HEK293 (cell line): ENCODE data around the gene ZCCHC8.
A peak's percentile ranks its signal among the peaks of the same experiment; 100 is the strongest.

Experiments used
- CTCF ChIA-PET: fragments of 350-600 bp; formaldehyde crosslinking; extraction: SDS; loops from one replicate; lab custom pipeline; 2021; ENCODE audit warnings: antibody characterized with exemption; lab: Yijun Ruan, JAX
- POLR2A ChIA-PET: fragments of 300-600 bp; formaldehyde crosslinking; extraction: SDS; loops from one replicate; lab custom pipeline; 2020; ENCODE audit warnings: antibody characterized with exemption, inconsistent platforms; lab: Yijun Ruan, JAX
- H3K27ac ChIP-seq: fragments of 200-500 bp; sonication (Bioruptor generic); 2 replicates; pipeline ENCODE4 v1.5.1; 2014; ENCODE audit warnings: low read depth, low read length, control low read depth, inconsistent platforms; ENCODE audit errors: extremely low read depth
- H3K36me3 ChIP-seq, 2 experiments: fragments of 200-500 bp in 1 of 2; sonication (Bioruptor generic) in 1 of 2; 1 replicate in 1 of 2; 2 replicates in 1 of 2; pipeline ENCODE4 v1.5.1; 2014 to 2017; ENCODE audit warnings: inconsistent platforms in 2 of 2, low read length in 2 of 2; ENCODE audit not compliant: control insufficient read depth in 2 of 2, insufficient read depth in 1 of 2
- H3K4me1 ChIP-seq: fragments of 200-500 bp; sonication (Bioruptor generic); 2 replicates; pipeline ENCODE4 v1.5.1; 2014; ENCODE audit warnings: mild to moderate bottlenecking, low read length, inconsistent platforms; ENCODE audit not compliant: control insufficient read depth, insufficient read depth
- H3K4me3 ChIP-seq: 2 replicates; pipeline ENCODE4 v1.5.1; 2011; ENCODE audit warnings: low read depth, mild to moderate bottlenecking, control low read depth, low read length, moderate library complexity
- H3K9me3 ChIP-seq: fragments of 200-500 bp; sonication (Bioruptor generic); 2 replicates; pipeline ENCODE4 v1.5.1; 2014; ENCODE audit warnings: low read depth, low read length, inconsistent platforms; ENCODE audit not compliant: control insufficient read depth, insufficient read depth
- HIC1 ChIP-seq: fragments of 450-650 bp; formaldehyde crosslinking; IDR thresholded peaks from 2 replicates; pipeline ENCODE4 v1.5.1; 2016; ENCODE audit warnings: missing biosample characterization, missing genetic modification characterization
- HOXC10 ChIP-seq: sonication (generic); formaldehyde crosslinking; IDR thresholded peaks from 2 replicates; pipeline ENCODE4 v1.8.1; 2023; ENCODE audit warnings: mild to moderate bottlenecking, missing genetic modification reagents
- HOXD13 ChIP-seq: sonication (generic); formaldehyde crosslinking; IDR thresholded peaks from 2 replicates; pipeline ENCODE4 v1.8.0; 2022; ENCODE audit warnings: missing genetic modification reagents, borderline replicate concordance
- KLF9 ChIP-seq: fragments of 450-650 bp; formaldehyde crosslinking; IDR thresholded peaks from 2 replicates; pipeline ENCODE4 v1.5.1; 2016; ENCODE audit warnings: missing biosample characterization, missing genetic modification characterization, low read depth
- PRDM1 ChIP-seq: fragments of 450-650 bp; formaldehyde crosslinking; IDR thresholded peaks from 2 replicates; pipeline ENCODE4; 2016; ENCODE audit warnings: missing biosample characterization, missing genetic modification characterization
- SP7 ChIP-seq: fragments of 450-650 bp; formaldehyde crosslinking; IDR thresholded peaks from 2 replicates; pipeline ENCODE4 v1.5.1; 2016; ENCODE audit warnings: missing biosample characterization, missing genetic modification characterization
- TRIM28 ChIP-seq: IDR thresholded peaks from 2 replicates; pipeline ENCODE4 v1.6.1; 2011; ENCODE audit warnings: low read length, control low read depth, borderline replicate concordance
- YY2 ChIP-seq: fragments of 450-650 bp; formaldehyde crosslinking; IDR thresholded peaks from 2 replicates; pipeline ENCODE4 v1.5.1; 2016; ENCODE audit warnings: missing biosample characterization, missing genetic modification characterization
- ZBTB17 ChIP-seq: fragments of 450-650 bp; formaldehyde crosslinking; IDR thresholded peaks from 2 replicates; pipeline ENCODE4 v1.5.1; 2016; ENCODE audit warnings: missing biosample characterization, missing genetic modification characterization
- ZNF112 ChIP-seq: fragments of 450-650 bp; formaldehyde crosslinking; IDR thresholded peaks from 2 replicates; pipeline ENCODE4 v1.5.0; 2017; ENCODE audit warnings: missing biosample characterization, missing genetic modification characterization
- ZNF133 ChIP-seq: fragments of 450-650 bp; formaldehyde crosslinking; IDR thresholded peaks from 2 replicates; pipeline ENCODE4 v1.5.1; 2016; ENCODE audit warnings: missing biosample characterization, missing genetic modification characterization
- ZNF184 ChIP-seq: fragments of 450-650 bp; IDR thresholded peaks from 2 replicates; pipeline ENCODE4 v1.5.1; 2018; ENCODE audit warnings: missing biosample characterization, mild to moderate bottlenecking, missing genetic modification characterization
- ZNF266 ChIP-seq: fragments of 450-650 bp; formaldehyde crosslinking; IDR thresholded peaks from 2 replicates; pipeline ENCODE4 v1.5.1; 2016; ENCODE audit warnings: missing biosample characterization, missing genetic modification characterization, low read depth
- ZNF274 ChIP-seq, 2 experiments: fragments of 200-500 bp in 1 of 2; fragments of 450-650 bp in 1 of 2; sonication (Bioruptor generic) in 1 of 2; formaldehyde crosslinking in 1 of 2; IDR thresholded peaks; 2 replicates each; pipeline versions ENCODE4 v1.5.1 to v1.6.1; 2014 to 2016; ENCODE audit warnings: borderline replicate concordance in 1 of 2, inconsistent platforms in 1 of 2, low read length in 1 of 2, missing biosample characterization in 1 of 2, missing genetic modification characterization in 1 of 2
- ZNF362 ChIP-seq: fragments of 450-650 bp; formaldehyde crosslinking; IDR thresholded peaks from 2 replicates; pipeline ENCODE4 v1.5.1; 2016; ENCODE audit warnings: missing biosample characterization, missing genetic modification characterization
- ZNF449 ChIP-seq: fragments of 450-650 bp; formaldehyde crosslinking; IDR thresholded peaks from 2 replicates; pipeline ENCODE4 v1.5.1; 2017; ENCODE audit warnings: missing biosample characterization, mild to moderate bottlenecking, missing genetic modification characterization, moderate library complexity
- ZNF510 ChIP-seq: fragments of 450-650 bp; formaldehyde crosslinking; IDR thresholded peaks from 2 replicates; pipeline ENCODE4 v1.5.1; 2018; ENCODE audit warnings: mild to moderate bottlenecking, missing genetic modification characterization, missing biosample characterization; ENCODE audit not compliant: insufficient replicate concordance
- ZNF514 ChIP-seq: fragments of 450-650 bp; formaldehyde crosslinking; IDR thresholded peaks from 2 replicates; pipeline ENCODE4 v1.5.1; 2016; ENCODE audit warnings: missing biosample characterization, missing genetic modification characterization
- ZNF555 ChIP-seq: fragments of 450-650 bp; formaldehyde crosslinking; conservative IDR thresholded peaks from 2 replicates; pipeline ENCODE4 v1.5.1; 2017; ENCODE audit warnings: missing biosample characterization, mild to moderate bottlenecking, missing genetic modification characterization, inconsistent platforms
- ZNF580 ChIP-seq: fragments of 450-650 bp; formaldehyde crosslinking; IDR thresholded peaks from 2 replicates; pipeline ENCODE4 v1.5.1; 2016; ENCODE audit warnings: missing biosample characterization, missing genetic modification characterization
- ZSCAN16 ChIP-seq: fragments of 450-650 bp; formaldehyde crosslinking; IDR thresholded peaks from 2 replicates; pipeline ENCODE4 v1.5.1; 2016; ENCODE audit warnings: missing biosample characterization, missing genetic modification characterization
- ZSCAN18 ChIP-seq: fragments of 450-650 bp; formaldehyde crosslinking; IDR thresholded peaks from 2 replicates; pipeline ENCODE4 v1.5.1; 2016; ENCODE audit warnings: missing biosample characterization, missing genetic modification characterization

Gene ZCCHC8

GRCh38 chr12:122454250-122454721, 46.4 kb downstream of the ZCCHC8 start:
- H3K9me3 ChIP-seq = no peaks in the 10 kb centered on the region
- no peak overlapping the region for H3K4me3 ChIP-seq
- H3K4me1 ChIP-seq = no peaks in the 10 kb centered on the region
- CTCF ChIA-PET = interaction anchor here (0.6 to 1.1 kb wide), 2 partner anchors 55 to 660 kb away, joined by 3 to 6 read pairs; no protein-coding TSS in a partner anchor
- H3K36me3 ChIP-seq = no peaks in the 10 kb centered on the region
- POLR2A ChIA-PET = no interaction called here
- no peak overlapping the region for H3K27ac ChIP-seq
- TF ChIP-seq YY2 (tag by site-specific recombination) = no peak
- TF ChIP-seq ZNF510 (tag by site-specific recombination) = no peak
- no peak for TF ChIP-seq ZNF274 (IDR thresholded peaks at IDR 0.05; ENCODE audit: low read length)
- TF ChIP-seq ZNF274 (tag by site-specific recombination; IDR thresholded peaks at IDR 0.05; ENCODE audit: borderline replicate concordance) = no peak
- no peak for TF ChIP-seq TRIM28
- no peak for TF ChIP-seq ZNF133 (tag by site-specific recombination)
- no peak for TF ChIP-seq ZNF112
- no peak for TF ChIP-seq ZSCAN16 (tag by site-specific recombination)
- no peak for TF ChIP-seq HOXD13 (CRISPR knock-in tag)
- TF ChIP-seq ZSCAN18 (tag by site-specific recombination) = no peak
- no peak for TF ChIP-seq ZNF449 (tag by site-specific recombination)
- no peak for TF ChIP-seq ZNF514 (tag by site-specific recombination)
- no peak for TF ChIP-seq ZNF580

GRCh38 chr12:122452701-122453285, 47.9 kb downstream of the ZCCHC8 start:
- TF ChIP-seq ZNF555 (tag by site-specific recombination) = no peak
- peak; percentile 57 for TF ChIP-seq ZBTB17 (tag by site-specific recombination)
- no peak for TF ChIP-seq HOXC10 (CRISPR knock-in tag)
- POLR2A ChIA-PET = no interaction called here
- CTCF ChIA-PET = no interaction called here
- no peaks in the 10 kb centered on the region for H3K4me1 ChIP-seq
- H3K27ac ChIP-seq = no peak overlapping the region
- H3K36me3 ChIP-seq = no peaks in the 10 kb centered on the region
- no peak overlapping the region for H3K4me3 ChIP-seq
- no peaks in the 10 kb centered on the region for H3K9me3 ChIP-seq

GRCh38 chr12:122449317-122449716, 51.4 kb downstream of the ZCCHC8 start:
- Histone ChIP-seq H3K9me3 (no peaks in the 10 kb centered on the region), H3K27ac (no peak overlapping the region), H3K36me3 (no peaks in the 10 kb centered on the region), H3K4me3 (no peak overlapping the region), H3K4me1 (no peaks in the 10 kb centered on the region)
- CTCF ChIA-PET = interaction anchor here (2.7 kb wide), 1 partner anchor 23 kb away, joined by 8 read pairs; no protein-coding TSS in a partner anchor
- POLR2A ChIA-PET = interaction anchor here (0.8 kb wide), 1 partner anchor 21 kb away, joined by 4 read pairs; no protein-coding TSS in a partner anchor
- peak; percentile 41; the same call in 1 of the 2 replicates for TF ChIP-seq ZBTB17 (tag by site-specific recombination)
- TF ChIP-seq ZNF266 (tag by site-specific recombination) = no peak
- 0 out of 2 replicates have a peak, but pooled peaks have one; percentile 20 for TF ChIP-seq HIC1 (tag by site-specific recombination)
- TF ChIP-seq KLF9 (tag by site-specific recombination) = no peak
- peak; percentile 50 for TF ChIP-seq PRDM1 (tag by site-specific recombination)
- TF ChIP-seq ZNF184 (tag by site-specific recombination) = 0 out of 2 replicates have a peak, but pooled peaks have one; percentile 15
- TF ChIP-seq SP7 (tag by site-specific recombination) = 0 out of 2 replicates have a peak, but pooled peaks have one; percentile 51
- TF ChIP-seq ZNF362 (tag by site-specific recombination) = peak; percentile 60
